Measurements from ENCODE around the gene TSPOAP1. TPM values are rescaled to one million over a fixed set of nuclear protein-coding genes. Genes with fewer than 3 reads are reported as not detected.

Gene TSPOAP1, protein sequence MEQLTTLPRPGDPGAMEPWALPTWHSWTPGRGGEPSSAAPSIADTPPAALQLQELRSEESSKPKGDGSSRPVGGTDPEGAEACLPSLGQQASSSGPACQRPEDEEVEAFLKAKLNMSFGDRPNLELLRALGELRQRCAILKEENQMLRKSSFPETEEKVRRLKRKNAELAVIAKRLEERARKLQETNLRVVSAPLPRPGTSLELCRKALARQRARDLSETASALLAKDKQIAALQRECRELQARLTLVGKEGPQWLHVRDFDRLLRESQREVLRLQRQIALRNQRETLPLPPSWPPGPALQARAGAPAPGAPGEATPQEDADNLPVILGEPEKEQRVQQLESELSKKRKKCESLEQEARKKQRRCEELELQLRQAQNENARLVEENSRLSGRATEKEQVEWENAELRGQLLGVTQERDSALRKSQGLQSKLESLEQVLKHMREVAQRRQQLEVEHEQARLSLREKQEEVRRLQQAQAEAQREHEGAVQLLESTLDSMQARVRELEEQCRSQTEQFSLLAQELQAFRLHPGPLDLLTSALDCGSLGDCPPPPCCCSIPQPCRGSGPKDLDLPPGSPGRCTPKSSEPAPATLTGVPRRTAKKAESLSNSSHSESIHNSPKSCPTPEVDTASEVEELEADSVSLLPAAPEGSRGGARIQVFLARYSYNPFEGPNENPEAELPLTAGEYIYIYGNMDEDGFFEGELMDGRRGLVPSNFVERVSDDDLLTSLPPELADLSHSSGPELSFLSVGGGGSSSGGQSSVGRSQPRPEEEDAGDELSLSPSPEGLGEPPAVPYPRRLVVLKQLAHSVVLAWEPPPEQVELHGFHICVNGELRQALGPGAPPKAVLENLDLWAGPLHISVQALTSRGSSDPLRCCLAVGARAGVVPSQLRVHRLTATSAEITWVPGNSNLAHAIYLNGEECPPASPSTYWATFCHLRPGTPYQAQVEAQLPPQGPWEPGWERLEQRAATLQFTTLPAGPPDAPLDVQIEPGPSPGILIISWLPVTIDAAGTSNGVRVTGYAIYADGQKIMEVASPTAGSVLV (N-terminal part only)
- total RNA-seq = 0.65 and 3.2 TPM in 2 replicates

DNA sequence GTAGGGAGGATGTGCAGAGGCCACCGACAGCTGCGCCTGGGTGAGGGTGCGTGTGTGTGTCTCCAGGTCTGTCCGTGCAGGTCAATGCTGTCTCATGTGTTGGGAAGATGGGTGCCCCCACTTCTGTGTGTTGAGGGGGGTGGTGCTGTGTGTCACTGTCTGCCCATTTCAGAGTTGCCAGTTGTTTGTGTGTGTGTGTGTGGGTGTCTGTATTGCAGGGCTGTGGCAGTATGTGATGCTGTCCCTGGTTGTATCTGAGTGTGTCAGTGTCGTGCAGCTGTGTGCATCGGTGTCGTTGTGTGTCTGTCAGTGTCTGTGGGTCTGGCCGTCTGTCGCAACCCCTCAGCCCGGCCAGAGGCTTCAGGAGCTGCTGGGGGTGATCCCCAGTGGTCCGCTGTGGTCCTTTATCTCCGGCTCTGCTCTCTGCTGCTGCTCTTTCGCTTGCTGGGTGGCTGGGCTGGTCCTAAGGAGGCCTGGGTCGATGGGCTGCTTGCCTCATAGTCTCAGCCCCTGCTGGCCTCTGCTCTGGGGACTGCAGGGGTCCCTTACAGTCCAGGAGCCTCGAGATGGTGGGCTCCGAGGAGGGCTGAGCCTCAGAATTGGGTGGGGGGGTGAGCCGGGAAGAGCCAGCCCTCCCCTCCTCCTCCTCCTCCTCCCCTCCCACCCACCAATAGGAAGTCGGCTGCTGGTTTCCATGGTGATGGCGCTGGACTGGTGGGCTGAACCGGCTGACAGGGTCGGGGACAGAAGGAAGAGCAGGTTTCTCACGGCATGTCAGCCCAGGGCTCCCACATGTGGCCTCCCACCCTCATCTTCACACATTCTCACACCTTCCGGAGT, at the start of gene TSPOAP1:
Gene TSPOAP1 (minus strand): TSS at position 601 of the 840 bp plus-strand sequence. CDS start 875 bp downstream, outside the sequence.

DNA sequence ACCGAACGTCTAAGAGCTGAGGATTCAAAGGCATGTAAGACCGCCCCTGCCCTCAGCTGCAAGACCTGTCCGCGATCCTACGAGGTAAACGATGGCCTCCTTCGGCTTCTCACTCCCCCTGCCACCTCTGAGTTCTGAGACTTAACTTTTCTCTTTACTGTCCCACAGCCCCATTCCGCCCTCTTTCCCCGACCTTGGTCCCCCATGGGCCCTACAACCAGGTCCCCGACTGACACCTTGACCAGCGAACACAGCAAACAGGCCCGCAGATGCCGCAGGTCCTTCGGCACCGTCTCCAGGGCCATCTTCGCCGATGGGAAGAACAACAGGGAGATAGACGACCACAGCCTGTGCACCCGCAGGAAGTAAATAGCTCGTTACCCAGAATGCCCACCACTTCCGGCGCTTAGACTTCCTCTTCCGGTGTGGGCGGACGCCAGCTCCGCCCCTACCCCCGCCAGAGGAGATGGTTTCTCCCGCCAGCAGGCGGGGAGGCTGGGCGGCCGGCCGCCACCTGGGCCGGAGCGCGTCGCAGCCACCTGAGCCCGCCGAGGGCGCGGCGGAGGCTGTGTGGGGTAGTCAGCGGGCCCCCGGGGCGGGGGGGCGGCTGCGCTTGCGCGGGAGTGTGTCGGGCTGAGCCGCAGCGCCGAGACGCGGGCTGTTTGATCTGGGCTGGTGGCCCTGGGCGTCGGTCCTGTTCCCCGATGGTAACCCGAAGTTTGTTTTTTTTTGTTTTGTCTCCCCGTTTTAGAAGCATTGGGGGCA, 23.4 kb upstream of the TSPOAP1 start, which contains the start of gene SUPT4H1:
Gene SUPT4H1 (minus strand): TSS at position 371 of the 765 bp plus-strand sequence. CDS start 66 bp downstream, at position 305.

DNA sequence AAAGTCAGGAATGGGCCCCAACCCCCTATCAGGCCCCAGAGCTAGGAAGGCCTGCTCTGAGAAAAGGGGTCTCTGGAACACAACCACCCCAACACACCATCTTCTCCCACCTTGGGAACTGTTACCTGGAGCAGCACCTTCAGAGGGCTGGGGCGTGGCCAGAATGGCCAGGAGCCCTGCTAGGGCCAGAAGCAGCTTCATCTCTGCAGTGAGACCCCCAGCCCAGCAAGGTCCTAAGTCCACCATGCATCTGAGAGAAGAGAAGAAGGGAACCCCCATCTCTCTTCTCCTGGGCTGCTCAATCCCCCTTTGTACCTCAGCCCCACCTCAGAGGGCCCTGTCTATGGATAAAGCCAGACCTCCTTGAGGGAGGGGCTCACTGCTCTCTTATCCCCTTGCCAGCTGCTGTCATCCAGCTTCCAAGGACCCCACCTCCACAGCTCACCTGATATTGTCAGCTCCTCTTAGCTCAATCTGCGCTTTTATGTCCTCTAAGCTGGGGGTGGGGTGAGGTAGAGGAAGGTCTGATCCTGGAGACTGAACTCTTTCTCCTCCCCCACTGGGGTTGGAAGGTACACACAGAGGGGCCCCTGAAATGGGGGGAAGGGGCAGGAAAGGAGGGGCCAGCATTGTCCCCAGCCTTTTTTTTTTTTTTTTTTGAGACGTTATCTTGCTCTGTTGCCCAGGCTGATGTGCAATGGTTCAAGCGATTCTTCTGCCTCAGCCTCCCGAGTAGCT, 47.9 kb downstream of the TSPOAP1 start, which contains the start of gene MPO:
Gene MPO (minus strand): TSS at position 456 of the 738 bp plus-strand sequence. CDS start 177 bp downstream, at position 279.

Other genes starting within 250 kb of the TSPOAP1 start
- gene DYNLL2, start 245.4 kb downstream of the TSPOAP1 start, total RNA-seq = 8.7 and 10.9 TPM in 2 replicates
- 0.32 TPM in 1 of 2 replicates, not detected in the other for gene OR4D1, start 180.4 kb downstream of the TSPOAP1 start, total RNA-seq
- not detected in 2 replicates for gene OR4D2, start 161.8 kb downstream of the TSPOAP1 start, total RNA-seq
- not detected in 2 replicates for gene EPX, start 136.1 kb downstream of the TSPOAP1 start, total RNA-seq
- 6.8 and 8.1 TPM in 2 replicates for gene MKS1, start 109.5 kb downstream of the TSPOAP1 start, total RNA-seq
- gene LPO, start 90.2 kb downstream of the TSPOAP1 start, total RNA-seq = not detected in 2 replicates
- gene MPO, start 47.9 kb downstream of the TSPOAP1 start, total RNA-seq = under 0.01 and 0.08 TPM in 2 replicates
- gene SUPT4H1, start 23.4 kb upstream of the TSPOAP1 start, total RNA-seq = 46.0 and 57.6 TPM in 2 replicates
- gene RNF43, start 88.7 kb upstream of the TSPOAP1 start, total RNA-seq = 0.13 and 0.16 TPM in 2 replicates
- not detected in 2 replicates for gene HSF5, start 159.6 kb upstream of the TSPOAP1 start, total RNA-seq
- gene MTMR4, start 185.8 kb upstream of the TSPOAP1 start, total RNA-seq = 30.0 and 31.9 TPM in 2 replicates

Measured in epithelial cell of alveolus of lung (primary cell).